ENCODE results near the gene ESYT3. TPM values are rescaled to one million over a fixed set of nuclear protein-coding genes. Genes with fewer than 3 reads are reported as not detected.

The ESYT3 gene
- total RNA-seq, 5 donors from 2014 or later (not counting 1 experiment from before 2014, with no cell fraction given) = 0.10 to 0.20 TPM; not detected in 3

DNA sequence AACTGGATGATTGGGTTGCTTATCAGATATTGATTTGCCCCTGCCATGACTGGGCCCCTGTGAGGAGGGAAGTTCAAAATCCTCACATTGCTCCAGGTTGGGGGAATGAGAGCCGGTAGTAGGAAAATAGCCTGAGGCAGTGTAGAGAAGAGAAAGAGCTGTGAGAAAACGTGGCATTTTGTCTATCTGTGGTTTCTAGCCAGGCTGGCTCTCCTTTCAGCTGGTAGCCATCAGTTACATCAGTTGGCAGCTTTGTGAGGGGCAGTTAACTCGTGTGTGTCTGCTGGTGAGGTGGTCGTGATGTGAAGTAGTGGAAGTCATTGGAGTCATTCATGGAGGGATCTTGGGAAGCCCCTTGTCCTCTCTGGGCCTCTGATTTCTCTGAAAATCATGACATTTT, 5.2 kb downstream of the ESYT3 start:
- CTCF ChIA-PET = interaction anchor here in 1 of 2 donors (0.8 kb wide), 1 partner anchor 370 kb away, joined by 4 read pairs; no protein-coding TSS in a partner anchor
- peaks cover 0 to 9% (median 6%) of the 10 kb centered on the region in 3 donors for H3K4me1 Mint-ChIP-seq

DNA sequence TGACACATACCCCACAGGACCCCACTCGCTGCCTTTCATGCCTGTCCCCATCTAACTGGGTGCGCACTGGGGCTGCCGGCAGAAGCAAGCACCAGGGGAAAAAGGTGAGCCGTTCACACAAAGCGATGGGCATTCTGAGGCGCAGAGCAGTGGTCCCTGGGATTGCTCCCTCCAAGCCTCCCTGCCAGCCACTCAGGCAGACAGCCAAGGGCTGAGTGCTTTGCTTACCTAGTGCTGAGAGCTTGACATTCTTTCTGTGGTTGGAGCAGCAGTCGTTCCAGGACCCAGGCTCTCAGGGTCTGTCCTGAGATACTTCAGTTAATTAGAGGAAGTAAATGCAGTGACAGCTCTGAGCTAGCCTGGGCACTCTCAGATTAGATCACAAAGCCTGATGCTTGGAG, 5.7 kb downstream of the ESYT3 start:
- Mint-ChIP-seq H3K27ac (no peak overlapping the region), H3K4me1 (peaks cover 0 to 9% (median 6%) of the 10 kb centered on the region in 3 donors), H3K4me3 (no peak overlapping the region), H3K27me3 (peaks cover 28% of the 10 kb centered on the region in 2 donors), H3K36me3 (no peaks in the 10 kb centered on the region), H3K9me3 (no peaks in the 10 kb centered on the region)
- ChIA-PET CTCF (interaction anchor here in 1 of 2 donors (0.8 kb wide), 1 partner anchor 371 kb away, joined by 4 read pairs; no protein-coding TSS in a partner anchor), POLR2A (no interaction called here)
- H3K36me3 ChIP-seq (ENCODE audit: control insufficient read depth in 2 of 2, extremely low read depth in 1 of 2, insufficient read depth in 1 of 2, low read length in 1 of 2) = no peaks in the 10 kb centered on the region
- peaks cover 2 to 39% of the 10 kb centered on the region in 2 experiments for H3K27me3 ChIP-seq (replicated peaks in 1 of 2; ENCODE audit: control insufficient read depth in 2 of 2, extremely low read depth in 1 of 2, insufficient read depth in 2 of 2, low read length in 1 of 2)
- WGBS (ENCODE audit: insufficient coverage) = 81% methylated on average over 7 of the region's 7 CpGs
- ATAC-seq (replicated peaks in 1 of 4) (no peak), DNase-seq (no peak)
- H3K9me3 ChIP-seq = no peaks in the 10 kb centered on the region
- H3K27ac ChIP-seq (ENCODE audit: low read length) = no peak overlapping the region
- no peak overlapping the region for H3K4me3 ChIP-seq (ENCODE audit: control insufficient read depth in 1 of 2, extremely low read depth in 1 of 2, low read length in 1 of 2)
- H3K4me1 ChIP-seq (ENCODE audit: control insufficient read depth in 1 of 2, extremely low read depth in 1 of 2, insufficient read depth in 2 of 2, low read length in 2 of 2) = peaks cover 0 to 6% of the 10 kb centered on the region in 2 experiments

More for the DNA sequence above, 5.2 kb downstream of the ESYT3 start:
- ATAC-seq (replicated peaks in 1 of 4) (no peak), DNase-seq (no peak)
- H3K36me3 ChIP-seq (ENCODE audit: control insufficient read depth in 2 of 2, extremely low read depth in 1 of 2, insufficient read depth in 1 of 2, low read length in 1 of 2) = no peaks in the 10 kb centered on the region
- Mint-ChIP-seq H3K27me3 (peaks cover 28% of the 10 kb centered on the region in 2 donors), H3K4me3 (no peak overlapping the region), H3K36me3 (no peaks in the 10 kb centered on the region), H3K27ac (no peak overlapping the region), H3K9me3 (no peaks in the 10 kb centered on the region)
- POLR2A ChIA-PET = no interaction called here
- H3K27ac ChIP-seq (ENCODE audit: low read length) = no peak overlapping the region
- H3K4me1 ChIP-seq (ENCODE audit: control insufficient read depth in 1 of 2, extremely low read depth in 1 of 2, insufficient read depth in 2 of 2, low read length in 2 of 2) = peaks cover 0 to 11% of the 10 kb centered on the region in 2 experiments
- WGBS (ENCODE audit: insufficient coverage) = 55% methylated on average over 4 of the region's 4 CpGs
- peaks cover 2 to 44% of the 10 kb centered on the region in 2 experiments for H3K27me3 ChIP-seq (replicated peaks in 1 of 2; ENCODE audit: control insufficient read depth in 2 of 2, extremely low read depth in 1 of 2, insufficient read depth in 2 of 2, low read length in 1 of 2)
- no peak overlapping the region for H3K4me3 ChIP-seq (ENCODE audit: control insufficient read depth in 1 of 2, extremely low read depth in 1 of 2, low read length in 1 of 2)
- H3K9me3 ChIP-seq = no peaks in the 10 kb centered on the region

DNA sequence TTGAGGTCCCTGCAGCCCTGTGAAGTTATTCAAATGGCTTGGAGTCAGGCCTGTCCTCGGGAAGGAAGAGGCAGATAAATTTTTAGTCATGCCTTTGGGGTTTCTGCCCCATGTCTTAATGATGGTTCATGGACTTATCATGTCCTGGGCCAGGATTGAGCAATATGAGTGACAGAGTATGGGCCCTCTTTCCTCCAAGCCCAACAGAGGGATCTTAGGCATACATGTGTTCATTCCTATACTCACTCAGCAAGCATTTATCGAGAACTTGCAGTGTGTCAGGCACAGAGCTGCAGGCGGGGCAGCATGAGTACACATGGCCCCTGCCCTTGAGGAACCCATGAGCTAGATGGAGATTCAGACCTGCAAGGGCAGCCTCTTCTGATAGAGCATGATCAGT, 6.2 kb downstream of the ESYT3 start:
- peaks cover 2 to 34% of the 10 kb centered on the region in 2 experiments for H3K27me3 ChIP-seq (replicated peaks in 1 of 2; ENCODE audit: control insufficient read depth in 2 of 2, extremely low read depth in 1 of 2, insufficient read depth in 2 of 2, low read length in 1 of 2)
- DNase-seq = no peak
- ChIA-PET POLR2A (no interaction called here), CTCF (no interaction called here)
- H3K4me1 ChIP-seq (ENCODE audit: control insufficient read depth in 1 of 2, extremely low read depth in 1 of 2, insufficient read depth in 2 of 2, low read length in 2 of 2) = peaks cover 0 to 1% of the 10 kb centered on the region in 2 experiments
- no peaks in the 10 kb centered on the region for H3K36me3 ChIP-seq (ENCODE audit: control insufficient read depth in 2 of 2, extremely low read depth in 1 of 2, insufficient read depth in 1 of 2, low read length in 1 of 2)
- Mint-ChIP-seq H3K27me3 (peaks cover 28% of the 10 kb centered on the region in 2 donors), H3K36me3 (no peaks in the 10 kb centered on the region), H3K9me3 (no peaks in the 10 kb centered on the region), H3K4me3 (no peak overlapping the region), H3K27ac (no peak overlapping the region), H3K4me1 (peaks cover 0 to 6% (median 6%) of the 10 kb centered on the region in 3 donors)
- WGBS (ENCODE audit: insufficient coverage) = 84% methylated on average over 3 of the region's 3 CpGs
- H3K4me3 ChIP-seq (ENCODE audit: control insufficient read depth in 1 of 2, extremely low read depth in 1 of 2, low read length in 1 of 2) = no peak overlapping the region
- ATAC-seq (replicated peaks in 1 of 4) = no peak
- H3K27ac ChIP-seq (ENCODE audit: low read length) = no peak overlapping the region
- H3K9me3 ChIP-seq = no peaks in the 10 kb centered on the region

DNA sequence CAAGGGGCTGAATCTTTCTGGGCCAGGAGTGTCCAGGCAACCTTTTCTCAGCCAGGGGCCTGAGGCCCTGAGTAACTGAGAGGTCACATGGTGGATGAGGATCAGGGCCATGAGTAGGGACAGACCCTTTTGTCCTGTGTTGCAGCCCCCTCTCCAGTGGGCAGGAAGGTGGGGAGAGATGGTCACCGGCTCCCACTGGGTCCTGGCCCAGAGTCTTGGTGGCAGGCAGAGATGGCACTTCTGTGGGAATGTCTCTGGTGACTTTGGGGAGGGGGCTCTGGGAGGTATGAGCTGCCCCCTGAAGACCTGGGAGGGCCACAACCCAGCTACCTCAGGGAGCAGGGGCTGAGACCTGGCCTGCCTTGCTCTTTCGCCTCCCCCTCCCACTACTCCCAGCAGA, 6.8 kb downstream of the ESYT3 start:
- DNase-seq = no peak
- Histone ChIP-seq H3K4me1 (ENCODE audit: control insufficient read depth in 1 of 2, extremely low read depth in 1 of 2, insufficient read depth in 2 of 2, low read length in 2 of 2) (no peaks in the 10 kb centered on the region), H3K4me3 (ENCODE audit: control insufficient read depth in 1 of 2, extremely low read depth in 1 of 2, low read length in 1 of 2) (no peak overlapping the region), H3K27me3 (replicated peaks in 1 of 2; ENCODE audit: control insufficient read depth in 2 of 2, extremely low read depth in 1 of 2, insufficient read depth in 2 of 2, low read length in 1 of 2) (peaks cover 0 to 28% of the 10 kb centered on the region in 2 experiments), H3K27ac (ENCODE audit: low read length) (no peak overlapping the region), H3K9me3 (no peaks in the 10 kb centered on the region), H3K36me3 (ENCODE audit: control insufficient read depth in 2 of 2, extremely low read depth in 1 of 2, insufficient read depth in 1 of 2, low read length in 1 of 2) (no peaks in the 10 kb centered on the region)
- Mint-ChIP-seq H3K4me1 (peaks cover 0 to under 1% (median under 1%) of the 10 kb centered on the region in 3 donors), H3K9me3 (no peaks in the 10 kb centered on the region), H3K36me3 (no peaks in the 10 kb centered on the region), H3K4me3 (no peak overlapping the region), H3K27ac (no peak overlapping the region), H3K27me3 (peaks cover 21% of the 10 kb centered on the region in 2 donors)
- ATAC-seq (replicated peaks in 1 of 4) = no peak
- WGBS (ENCODE audit: insufficient coverage) = no CpG with 5 or more reads among the region's 2 CpGs
- POLR2A ChIA-PET = interaction anchor here in 1 of 2 donors (0.7 kb wide), 1 partner anchor 225 kb away, joined by 3 read pairs; no protein-coding TSS in a partner anchor
- CTCF ChIA-PET = no interaction called here

DNA sequence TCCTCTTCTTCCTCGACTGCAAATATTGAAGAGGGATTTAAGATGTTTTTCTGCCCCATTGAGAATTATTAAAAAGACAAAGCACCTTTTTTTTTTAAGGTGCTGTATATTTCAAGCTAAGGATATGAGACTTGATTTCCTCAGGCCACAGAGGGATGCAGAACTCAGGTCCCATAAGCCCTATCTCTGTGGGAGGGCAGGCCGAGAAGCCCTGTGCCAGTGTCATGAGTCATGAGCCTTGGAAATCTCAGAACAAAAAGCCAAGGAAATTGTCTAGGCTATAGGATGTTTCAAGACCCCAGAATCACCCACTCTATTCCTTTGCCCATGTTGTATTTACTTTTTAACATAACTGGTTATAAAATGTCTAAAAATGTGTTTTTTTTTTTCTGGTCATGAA, 7.3 kb downstream of the ESYT3 start:
- H3K27me3 Mint-ChIP-seq = peaks cover 16 to 17% of the 10 kb centered on the region in 2 donors
- no peak for ATAC-seq (replicated peaks in 1 of 4)
- Histone ChIP-seq H3K27me3 (replicated peaks in 1 of 2; ENCODE audit: control insufficient read depth in 2 of 2, extremely low read depth in 1 of 2, insufficient read depth in 2 of 2, low read length in 1 of 2) (peaks cover 0 to 25% of the 10 kb centered on the region in 2 experiments), H3K27ac (ENCODE audit: low read length) (no peak overlapping the region), H3K4me3 (ENCODE audit: control insufficient read depth in 1 of 2, extremely low read depth in 1 of 2, low read length in 1 of 2) (no peak overlapping the region), H3K36me3 (ENCODE audit: control insufficient read depth in 2 of 2, extremely low read depth in 1 of 2, insufficient read depth in 1 of 2, low read length in 1 of 2) (no peaks in the 10 kb centered on the region), H3K9me3 (no peaks in the 10 kb centered on the region), H3K4me1 (ENCODE audit: control insufficient read depth in 1 of 2, extremely low read depth in 1 of 2, insufficient read depth in 2 of 2, low read length in 2 of 2) (no peaks in the 10 kb centered on the region)
- no peak overlapping the region for H3K27ac Mint-ChIP-seq
- no peaks in the 10 kb centered on the region for H3K4me1 Mint-ChIP-seq
- CTCF ChIA-PET = no interaction called here
- no CpG with 5 or more reads among the region's 2 CpGs for WGBS (ENCODE audit: insufficient coverage)
- H3K36me3 Mint-ChIP-seq = no peaks in the 10 kb centered on the region
- POLR2A ChIA-PET = interaction anchor here in 1 of 2 donors (0.7 kb wide), 1 partner anchor 226 kb away, joined by 3 read pairs; no protein-coding TSS in a partner anchor
- no peak overlapping the region for H3K4me3 Mint-ChIP-seq
- DNase-seq = no peak
- no peaks in the 10 kb centered on the region for H3K9me3 Mint-ChIP-seq

DNA sequence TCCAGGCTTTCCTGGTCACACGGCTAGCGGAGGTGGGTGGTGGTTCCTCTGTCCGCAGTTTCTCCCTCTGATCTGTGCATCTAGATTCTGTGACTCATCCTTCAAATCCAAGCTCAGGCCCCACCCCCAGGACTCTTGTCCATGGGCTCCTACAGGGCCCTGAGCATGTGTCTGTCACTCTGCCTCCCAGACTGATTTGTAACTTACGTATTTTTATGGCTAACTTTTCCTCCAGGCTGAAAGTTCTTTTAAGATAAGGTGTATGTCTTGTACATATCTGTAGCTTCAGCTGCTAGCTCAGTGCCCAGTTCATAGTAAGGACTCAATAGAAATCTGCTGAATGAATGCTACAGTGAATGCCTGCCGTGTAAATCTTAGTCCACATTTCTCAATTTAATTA, 8.0 kb downstream of the ESYT3 start:
- peaks cover 10 to 12% of the 10 kb centered on the region in 2 donors for H3K27me3 Mint-ChIP-seq

More for the DNA sequence above, 8.0 kb downstream of the ESYT3 start:
- H3K4me1 Mint-ChIP-seq = no peaks in the 10 kb centered on the region
- Histone ChIP-seq H3K27ac (ENCODE audit: low read length) (no peak overlapping the region), H3K4me3 (ENCODE audit: control insufficient read depth in 1 of 2, extremely low read depth in 1 of 2, low read length in 1 of 2) (no peak overlapping the region), H3K9me3 (no peaks in the 10 kb centered on the region), H3K4me1 (ENCODE audit: control insufficient read depth in 1 of 2, extremely low read depth in 1 of 2, insufficient read depth in 2 of 2, low read length in 2 of 2) (no peaks in the 10 kb centered on the region), H3K36me3 (ENCODE audit: control insufficient read depth in 2 of 2, extremely low read depth in 1 of 2, insufficient read depth in 1 of 2, low read length in 1 of 2) (no peaks in the 10 kb centered on the region), H3K27me3 (replicated peaks in 1 of 2; ENCODE audit: control insufficient read depth in 2 of 2, extremely low read depth in 1 of 2, insufficient read depth in 2 of 2, low read length in 1 of 2) (peaks cover 0 to 18% of the 10 kb centered on the region in 2 experiments)
- no peak overlapping the region for H3K4me3 Mint-ChIP-seq
- H3K27ac Mint-ChIP-seq = no peak overlapping the region
- ChIA-PET POLR2A (no interaction called here), CTCF (no interaction called here)
- H3K36me3 Mint-ChIP-seq = no peaks in the 10 kb centered on the region
- DNase-seq = no peak
- WGBS (ENCODE audit: insufficient coverage) = 100% methylated on average over 1 of the region's 5 CpGs
- H3K9me3 Mint-ChIP-seq = no peaks in the 10 kb centered on the region
- no peak for ATAC-seq (replicated peaks in 1 of 4)

Measured in T-cell (primary cell).